Renal cortex interstitium (tissue), 11 donors: ENCODE results near the gene ZDHHC15. TPM values are rescaled to one million over a fixed set of nuclear protein-coding genes. Genes with fewer than 3 reads are reported as not detected.
"Not testable (repeated sequence)": the region's sequence is repeated elsewhere in the genome, so short reads cannot be mapped to it uniquely, and the experiment has no call there.

Source experiments
- DNase-seq, 11 donors: peaks; one replicate each; pipeline ENCODE4 v3.0.0-alpha.2; 2013; ENCODE audit warnings: low read depth in 9 of 11, low spot score in 4 of 11; ENCODE audit errors: extremely low read depth in 1 of 11
- polyA plus RNA-seq, 3 donors: library from polyadenylated mRNA; unstranded; fragments of 120-200 nt; gene quantifications; one replicate each; pipeline ENCODE4 v1.2.1, GENCODE V29; 2013; ENCODE audit not compliant: insufficient read length in 3 of 3

ZDHHC15 gene
- polyA plus RNA-seq, 3 donors, result 6.2 to 7.8 (median 6.3) TPM

DNA sequence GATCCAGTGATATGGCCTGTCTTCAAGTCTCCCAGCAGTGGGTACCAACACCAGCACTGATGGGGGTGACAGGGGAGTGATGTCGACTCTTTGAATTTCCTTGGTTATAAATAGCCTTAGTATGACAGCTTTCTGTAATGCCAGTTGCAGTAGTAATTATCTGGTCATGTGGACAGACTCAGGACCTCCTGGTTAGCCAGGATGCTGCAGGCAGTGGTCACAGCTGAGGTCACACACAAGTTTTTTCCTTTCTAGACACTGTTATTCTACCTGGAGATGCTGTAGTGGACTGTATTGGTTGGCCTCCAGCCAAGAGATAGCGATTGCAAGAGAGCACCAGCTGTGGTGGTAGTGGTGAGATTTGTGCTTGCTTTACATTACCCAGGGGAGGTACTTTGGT, 185.3 kb downstream of the ZDHHC15 start:
- no peak for DNase-seq

DNA sequence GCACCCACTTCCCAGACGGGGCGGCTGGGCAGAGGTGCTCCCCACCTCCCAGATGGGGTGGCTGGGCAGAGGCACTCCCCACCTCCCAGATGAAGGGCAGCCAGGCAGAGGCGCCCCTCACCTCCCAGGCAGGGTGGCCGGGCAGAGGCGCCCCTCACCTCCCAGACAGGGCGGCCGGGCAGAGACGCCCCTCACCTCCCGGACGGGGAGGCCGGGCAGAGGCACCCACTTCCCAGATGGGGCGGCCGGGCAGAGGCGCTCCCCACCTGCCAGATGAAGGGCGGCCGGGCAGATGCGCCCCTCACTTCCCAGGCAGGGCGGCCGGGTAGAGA, 187.7 kb downstream of the ZDHHC15 start:
- DNase-seq, result no peak

DNA sequence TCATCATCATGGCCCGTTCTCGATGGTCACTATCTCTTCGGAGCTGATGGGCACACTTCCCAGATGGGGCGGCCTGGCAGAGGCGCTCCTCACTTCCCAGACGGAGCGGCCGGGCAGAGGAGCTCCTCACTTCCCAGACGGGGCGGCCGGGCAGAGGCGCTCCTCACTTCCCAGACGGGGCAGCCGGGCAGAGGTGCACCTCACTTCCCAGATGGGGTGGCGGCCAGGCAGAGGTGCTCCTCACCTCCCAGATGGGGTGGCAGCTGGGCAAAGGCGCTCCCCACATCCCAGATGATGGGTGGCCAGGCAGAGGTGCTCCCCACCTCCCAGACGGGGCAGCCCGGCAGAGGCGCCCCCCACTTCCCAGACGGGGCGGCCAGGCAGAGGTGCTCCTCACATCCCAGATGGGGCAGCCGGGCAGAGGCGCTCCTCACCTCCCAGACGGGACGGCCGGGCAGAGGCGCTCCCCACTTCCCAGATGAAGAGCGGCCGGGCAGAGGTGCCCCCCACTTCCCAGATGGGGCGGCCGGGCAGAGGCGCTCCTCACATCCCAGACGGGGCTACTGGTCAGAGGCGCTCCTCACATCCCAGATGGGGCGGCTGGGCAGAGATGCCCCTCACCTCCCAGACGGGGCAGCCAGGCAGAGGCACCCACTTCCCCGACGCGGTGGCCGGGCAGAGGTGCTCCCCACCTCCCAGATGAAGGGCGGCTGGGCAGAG, 188.3 kb downstream of the ZDHHC15 start:
- not testable (repeated sequence) for DNase-seq

DNA sequence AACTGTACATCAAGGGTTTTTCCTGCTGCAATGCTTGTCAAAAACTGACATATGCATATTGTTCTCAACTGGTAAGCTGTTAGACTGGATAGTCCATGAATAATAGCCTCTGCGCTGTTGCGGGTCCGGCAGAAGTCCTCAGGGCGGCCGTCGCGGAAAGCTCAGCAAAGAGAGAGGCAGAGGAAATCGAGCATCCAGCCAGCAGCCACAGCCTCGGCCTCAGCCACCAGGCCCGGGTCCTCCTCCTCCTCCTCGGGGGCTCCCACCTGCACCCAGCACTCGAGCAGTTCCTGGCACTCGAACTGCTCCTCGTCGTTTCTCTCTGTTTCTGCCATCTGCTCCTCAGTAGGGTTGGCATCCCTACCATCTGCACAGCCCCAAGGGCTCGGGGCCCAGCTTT, 195.2 kb downstream of the ZDHHC15 start:
- no peak for DNase-seq

Other genes with a start within 250 kb of the ZDHHC15 start
- gene UPRT, start 249.0 kb downstream of the ZDHHC15 start, polyA plus RNA-seq, result 10 to 100 TPM; 15.3 to 19.5 (median 15.4) TPM